ENCODE results near the gene FUT8.

The FUT8 gene

DNA sequence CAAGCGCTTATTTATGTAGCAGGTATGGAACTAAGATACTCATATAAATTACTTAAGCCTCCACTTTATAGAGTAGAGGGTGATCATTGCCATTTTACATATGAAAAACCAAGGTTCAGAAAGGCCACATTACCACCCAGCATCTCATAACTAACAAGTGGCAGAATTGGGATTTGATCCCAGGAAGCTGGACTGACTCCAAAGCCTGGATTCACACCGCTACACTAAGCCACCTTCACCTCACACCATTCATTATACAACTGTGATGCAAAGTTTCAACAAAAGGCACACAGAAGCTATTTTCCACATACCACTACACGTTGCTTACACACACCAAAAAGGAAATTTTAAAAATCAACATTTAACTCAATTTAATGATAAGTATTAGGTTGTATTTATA is 370.6 kb downstream of the FUT8 start:
- DNase-seq = no peak

DNA sequence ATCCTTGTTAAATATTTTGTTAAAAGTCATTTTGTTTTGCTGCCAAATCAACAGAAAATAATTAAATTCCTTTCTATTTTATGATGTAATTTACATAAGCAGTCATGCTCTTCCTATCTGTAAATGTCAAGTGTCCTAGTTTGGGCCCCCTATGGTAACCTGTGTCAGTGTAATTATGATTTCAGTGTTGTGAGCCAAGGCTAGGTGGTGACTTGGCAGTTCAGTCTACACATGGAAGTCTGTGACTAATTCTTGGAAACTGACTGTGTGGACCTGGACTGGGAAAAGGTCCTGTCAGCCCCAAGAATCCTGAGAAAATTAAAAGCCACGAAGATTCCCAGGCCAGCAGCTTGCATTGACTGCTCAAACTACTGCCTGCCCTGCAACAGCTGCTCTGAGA is 371.0 kb downstream of the FUT8 start:
- DNase-seq = no peak

- DNase-seq = no peak
Measured at GRCh38 chr14:65784574-65784973, 372.0 kb downstream of the FUT8 start.

- DNase-seq = no peak
Measured at GRCh38 chr14:65787461-65787860, 374.9 kb downstream of the FUT8 start.

DNA sequence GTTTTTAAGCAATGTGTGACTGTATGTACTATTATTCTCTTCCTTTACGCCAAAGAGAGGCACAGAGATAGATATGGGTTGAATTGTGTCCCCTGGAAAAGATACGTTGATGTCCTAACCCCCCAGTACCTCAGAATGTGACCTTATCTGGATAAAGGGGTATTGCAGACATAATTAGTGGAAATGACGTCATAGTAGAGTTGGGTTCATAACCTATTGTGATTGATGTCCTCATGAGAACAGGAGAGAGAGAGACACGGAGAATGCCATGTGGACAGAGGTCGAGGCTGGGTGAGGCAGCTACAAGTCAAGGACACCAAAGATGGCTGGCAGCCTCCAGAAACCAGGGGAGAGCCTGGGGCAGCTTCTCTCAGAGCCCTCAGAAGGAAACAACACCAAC is 376.3 kb downstream of the FUT8 start:
- DNase-seq = no peak

DNA sequence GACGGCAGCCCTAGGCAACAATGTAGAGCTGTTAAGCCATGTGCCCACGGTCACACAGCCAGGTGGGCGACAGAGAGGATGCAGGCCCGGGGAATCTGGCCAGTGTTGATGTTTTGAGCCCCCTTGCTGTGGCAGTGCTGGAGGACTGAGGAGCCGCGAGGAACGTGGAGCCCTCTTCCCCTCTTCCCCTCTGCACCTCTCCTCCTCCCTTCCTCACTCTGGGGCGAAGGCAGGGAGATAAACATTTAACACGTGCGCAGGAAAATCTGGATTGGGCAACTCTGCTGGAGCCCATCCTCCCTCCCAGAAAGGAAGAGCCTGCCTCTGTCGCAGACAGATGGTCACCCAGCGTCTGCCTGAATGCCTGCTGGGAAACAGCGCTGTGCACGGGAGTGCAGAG is 376.8 kb downstream of the FUT8 start:
- DNase-seq = no peak

DNA sequence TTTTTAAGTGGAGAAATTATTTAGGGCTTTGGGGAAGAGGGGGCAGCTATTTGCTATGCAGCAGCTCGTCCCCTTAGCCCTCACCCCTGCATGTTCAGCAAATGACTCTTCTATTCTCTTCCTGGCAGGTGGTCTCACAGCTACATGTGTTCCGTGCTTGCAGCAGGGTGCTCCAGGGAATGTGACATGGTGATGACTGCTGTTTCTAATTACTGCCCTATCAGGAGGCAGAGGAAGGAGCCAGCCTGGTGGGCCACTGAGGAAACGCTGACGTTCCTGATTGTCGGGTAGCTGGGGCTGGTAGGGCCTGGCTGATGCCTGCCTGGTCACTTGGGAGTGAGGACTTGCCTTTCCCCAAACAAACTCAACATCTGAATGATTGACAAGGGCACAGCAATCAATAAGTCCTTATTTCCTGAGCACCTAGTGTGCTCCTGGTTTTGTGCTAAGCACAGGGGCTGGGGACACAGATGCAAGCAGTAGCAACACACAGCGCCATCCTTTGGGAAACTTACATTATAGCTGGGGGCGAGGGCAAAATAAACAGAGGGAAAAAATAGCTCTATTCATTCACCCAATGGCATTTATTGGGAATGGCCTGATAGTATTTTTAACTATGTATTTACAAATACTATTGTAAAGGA is 377.8 kb downstream of the FUT8 start:
- no peak for DNase-seq

DNA sequence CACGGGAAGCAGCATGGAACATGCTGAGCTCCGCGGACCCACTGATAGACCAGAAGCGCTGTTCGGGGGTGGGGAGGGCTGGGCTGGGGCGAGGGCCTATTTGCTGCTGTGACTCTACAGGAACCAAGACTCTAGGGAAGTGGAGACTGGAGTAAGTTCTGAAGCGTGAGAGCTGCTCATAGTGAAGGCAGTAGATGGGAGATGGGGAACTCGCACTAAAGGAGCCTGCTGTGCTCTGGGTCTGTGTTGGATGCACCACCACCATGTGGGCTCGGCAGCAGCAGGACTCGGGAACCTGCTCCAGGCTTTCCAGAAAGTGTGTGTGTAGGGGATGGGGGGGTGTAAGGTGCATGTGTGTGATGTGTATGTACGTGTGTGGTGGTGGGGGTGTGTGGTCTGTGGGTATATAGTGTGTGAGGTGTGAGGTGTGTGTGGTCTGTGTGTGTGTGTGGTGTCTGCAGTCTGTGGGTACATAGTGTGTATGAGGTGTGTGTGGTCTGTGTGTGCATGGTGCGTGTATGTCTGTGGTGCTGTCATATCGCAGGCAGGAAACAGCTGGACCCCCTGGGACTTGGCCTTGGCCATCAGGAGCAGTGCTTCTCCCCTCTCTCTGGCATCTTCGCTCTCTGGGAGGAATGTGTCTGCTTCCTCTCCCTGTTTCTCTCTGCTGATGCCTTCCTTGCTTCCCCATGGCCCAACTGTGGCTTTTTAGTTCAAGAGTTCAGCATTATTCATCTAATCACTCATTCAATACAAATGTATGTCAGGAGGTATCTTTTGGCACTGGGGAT is 378.9 kb downstream of the FUT8 start:
- no peak for DNase-seq

DNA sequence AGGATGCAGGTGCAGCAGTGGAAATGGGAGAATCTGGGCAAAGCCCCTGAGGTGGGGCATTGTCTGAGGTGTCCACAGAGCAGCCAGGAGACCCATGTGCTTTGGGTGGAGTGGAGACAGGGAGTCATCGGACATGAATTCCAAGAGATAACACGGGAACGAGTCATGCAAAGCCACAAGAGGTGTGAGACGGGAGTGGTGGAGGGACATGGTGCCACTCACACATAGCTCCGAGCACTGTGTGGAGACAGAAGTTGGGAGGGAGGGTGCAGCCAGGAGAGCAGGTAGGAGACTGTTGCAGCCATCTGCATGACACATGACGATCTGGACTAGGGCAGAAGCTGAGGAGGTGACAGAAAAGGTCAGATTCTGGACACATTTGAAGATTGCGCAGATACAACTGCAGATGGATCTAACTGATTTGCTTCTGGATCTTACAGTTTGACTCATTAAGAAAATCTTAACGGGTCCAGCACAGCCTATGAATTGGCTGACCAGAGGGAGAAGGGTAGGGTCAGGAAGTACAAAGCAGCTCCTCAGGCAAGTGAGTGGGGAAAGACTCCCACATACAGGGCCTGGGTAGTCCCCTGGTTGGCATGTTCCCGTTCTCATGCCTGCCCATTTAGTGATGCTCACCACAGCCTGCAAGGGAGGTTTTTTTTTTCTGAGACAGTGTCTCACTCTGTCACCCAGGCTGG is 379.8 kb downstream of the FUT8 start:
- DNase-seq = no peak

All from right hindlimb (tissue), 1 donor.